Mammary epithelial cell (primary cell): ENCODE data around the gene HOXC13.

Experiments
- EZH2 ChIP-seq: IDR thresholded peaks from 2 replicates; pipeline ENCODE4 v1.6.1; 2012; ENCODE audit warnings: low read length, inconsistent platforms, borderline replicate concordance
- TF ChIP-seq, protein P1 (sequence below), 2 donors: IDR thresholded peaks in 1 of 2; conservative IDR thresholded peaks in 1 of 2; 2 replicates each; pipeline ENCODE4 v1.5.1; 2011 to 2012; ENCODE audit warnings: inconsistent platforms in 2 of 2, low read length in 2 of 2, mild to moderate bottlenecking in 2 of 2, control low read depth in 1 of 2, low read depth in 1 of 2; ENCODE audit not compliant: insufficient read depth in 1 of 2; ENCODE audit errors: extremely low read depth in 1 of 2

DNA sequence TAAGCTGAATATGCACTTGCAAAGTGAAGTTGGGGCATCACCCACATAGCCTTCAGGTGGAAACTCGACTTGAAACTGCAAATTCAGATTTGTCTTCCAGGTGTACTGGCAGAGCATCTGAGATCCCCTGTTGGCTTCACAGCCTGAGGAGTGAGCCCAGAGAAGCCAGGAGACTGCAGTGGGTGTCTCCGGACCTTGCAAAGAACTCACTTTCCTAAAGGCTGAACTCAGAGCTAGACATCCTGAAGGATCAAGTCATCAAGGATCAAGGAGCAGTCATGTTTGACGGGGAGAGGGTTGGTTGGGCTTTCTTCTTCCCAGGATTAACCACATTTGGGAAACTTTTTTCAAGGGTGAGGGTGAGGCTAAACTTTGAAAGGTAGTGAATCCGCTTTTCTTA lies 9.1 kb upstream of the HOXC13 start:
- TF ChIP-seq, protein P1, sequence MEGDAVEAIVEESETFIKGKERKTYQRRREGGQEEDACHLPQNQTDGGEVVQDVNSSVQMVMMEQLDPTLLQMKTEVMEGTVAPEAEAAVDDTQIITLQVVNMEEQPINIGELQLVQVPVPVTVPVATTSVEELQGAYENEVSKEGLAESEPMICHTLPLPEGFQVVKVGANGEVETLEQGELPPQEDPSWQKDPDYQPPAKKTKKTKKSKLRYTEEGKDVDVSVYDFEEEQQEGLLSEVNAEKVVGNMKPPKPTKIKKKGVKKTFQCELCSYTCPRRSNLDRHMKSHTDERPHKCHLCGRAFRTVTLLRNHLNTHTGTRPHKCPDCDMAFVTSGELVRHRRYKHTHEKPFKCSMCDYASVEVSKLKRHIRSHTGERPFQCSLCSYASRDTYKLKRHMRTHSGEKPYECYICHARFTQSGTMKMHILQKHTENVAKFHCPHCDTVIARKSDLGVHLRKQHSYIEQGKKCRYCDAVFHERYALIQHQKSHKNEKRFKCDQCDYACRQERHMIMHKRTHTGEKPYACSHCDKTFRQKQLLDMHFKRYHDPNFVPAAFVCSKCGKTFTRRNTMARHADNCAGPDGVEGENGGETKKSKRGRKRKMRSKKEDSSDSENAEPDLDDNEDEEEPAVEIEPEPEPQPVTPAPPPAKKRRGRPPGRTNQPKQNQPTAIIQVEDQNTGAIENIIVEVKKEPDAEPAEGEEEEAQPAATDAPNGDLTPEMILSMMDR (conservative IDR thresholded peaks at IDR 0.05 in 1 of 2, IDR thresholded peaks at IDR 0.05 in 1 of 2; ENCODE audit: extremely low read depth in 1 of 2, insufficient read depth in 1 of 2, low read depth in 1 of 2, low read length in 2 of 2), result no peak
- TF ChIP-seq EZH2, result peak; percentile 72
